ENCODE measurements around the gene MIB1. TPM values are rescaled to one million over a fixed set of nuclear protein-coding genes. Genes with fewer than 3 reads are reported as not detected.

MIB1 gene
- total RNA-seq, 1 donor from 2014 or later, result 31.3 TPM

DNA sequence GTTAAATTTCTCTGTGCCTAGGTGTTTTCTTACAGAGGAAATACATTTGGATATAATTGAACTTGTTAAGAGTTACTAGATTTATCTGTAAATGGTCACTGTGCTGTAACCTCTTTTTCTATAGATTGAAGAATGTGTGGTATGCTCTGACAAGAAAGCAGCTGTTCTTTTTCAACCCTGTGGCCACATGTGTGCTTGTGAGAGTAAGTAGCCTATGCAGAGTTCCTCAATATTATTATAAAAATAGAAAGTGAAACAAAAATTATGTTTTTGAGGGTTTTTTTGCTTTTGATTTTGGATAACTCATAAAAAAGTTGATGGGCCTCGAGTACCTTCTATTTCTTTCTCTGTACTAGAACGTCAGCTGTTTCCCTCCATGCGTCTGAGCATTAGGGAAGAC lies 112.4 kb downstream of the MIB1 start:
- H3K4me1 ChIP-seq, result peaks cover 7% of the 10 kb centered on the region
- intact Hi-C loops (cut with DNase I), result no loop called here
- H3K27me3 ChIP-seq, result no peaks in the 10 kb centered on the region
- peaks cover 32% of the 10 kb centered on the region for H3K36me3 ChIP-seq
- ATAC-seq, result no peak
- no peak overlapping the region for H3K27ac ChIP-seq
- no peak for DNase-seq
- TF ChIP-seq, protein P1, sequence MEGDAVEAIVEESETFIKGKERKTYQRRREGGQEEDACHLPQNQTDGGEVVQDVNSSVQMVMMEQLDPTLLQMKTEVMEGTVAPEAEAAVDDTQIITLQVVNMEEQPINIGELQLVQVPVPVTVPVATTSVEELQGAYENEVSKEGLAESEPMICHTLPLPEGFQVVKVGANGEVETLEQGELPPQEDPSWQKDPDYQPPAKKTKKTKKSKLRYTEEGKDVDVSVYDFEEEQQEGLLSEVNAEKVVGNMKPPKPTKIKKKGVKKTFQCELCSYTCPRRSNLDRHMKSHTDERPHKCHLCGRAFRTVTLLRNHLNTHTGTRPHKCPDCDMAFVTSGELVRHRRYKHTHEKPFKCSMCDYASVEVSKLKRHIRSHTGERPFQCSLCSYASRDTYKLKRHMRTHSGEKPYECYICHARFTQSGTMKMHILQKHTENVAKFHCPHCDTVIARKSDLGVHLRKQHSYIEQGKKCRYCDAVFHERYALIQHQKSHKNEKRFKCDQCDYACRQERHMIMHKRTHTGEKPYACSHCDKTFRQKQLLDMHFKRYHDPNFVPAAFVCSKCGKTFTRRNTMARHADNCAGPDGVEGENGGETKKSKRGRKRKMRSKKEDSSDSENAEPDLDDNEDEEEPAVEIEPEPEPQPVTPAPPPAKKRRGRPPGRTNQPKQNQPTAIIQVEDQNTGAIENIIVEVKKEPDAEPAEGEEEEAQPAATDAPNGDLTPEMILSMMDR (IDR thresholded peaks at IDR 0.05), result no peak
- H3K9me3 ChIP-seq, result no peaks in the 10 kb centered on the region
- no peak overlapping the region for H3K4me3 ChIP-seq

DNA sequence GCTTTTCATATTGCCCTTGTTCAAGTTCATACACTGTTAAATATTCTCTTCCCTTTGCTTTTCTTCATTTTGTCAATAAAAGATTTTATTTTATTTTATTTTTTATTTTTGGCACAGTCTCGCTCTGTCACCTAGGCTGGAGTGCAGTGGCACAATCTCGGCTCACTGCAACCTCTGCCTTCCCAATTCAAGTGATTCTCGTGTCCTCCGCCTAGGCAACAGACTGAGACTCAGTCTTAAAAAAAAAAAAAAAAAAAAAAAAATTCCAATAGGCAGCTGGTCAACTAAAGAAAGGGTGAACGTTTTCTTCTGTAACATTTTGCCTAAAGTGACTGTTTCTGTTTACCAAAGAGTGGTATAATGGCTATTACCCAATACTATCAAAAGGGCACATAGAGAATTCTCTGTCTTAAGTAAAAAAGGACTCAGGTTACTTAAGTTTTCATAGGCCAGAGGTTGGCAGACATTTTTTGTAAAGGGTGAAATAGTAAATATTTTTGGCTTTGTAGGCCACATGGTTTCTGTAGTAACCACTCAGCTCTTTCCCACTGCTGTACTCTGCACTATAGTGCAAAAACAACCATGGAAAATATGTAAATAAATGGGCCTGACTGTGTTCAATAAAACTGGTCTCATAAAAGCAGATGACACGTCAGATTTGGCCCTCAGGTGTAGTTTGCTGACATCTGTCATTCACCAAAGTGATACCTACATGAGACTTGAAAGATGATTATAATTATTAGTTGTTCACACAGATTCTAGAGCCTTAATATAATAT lies 113.4 kb downstream of the MIB1 start:
- TF ChIP-seq, protein P1 (IDR thresholded peaks at IDR 0.05), result no peak
- no peak overlapping the region for H3K27ac ChIP-seq
- intact Hi-C loops (cut with DNase I), result no loop called here
- no peaks in the 10 kb centered on the region for H3K27me3 ChIP-seq
- no peak overlapping the region for H3K4me3 ChIP-seq
- DNase-seq, result no peak
- peaks cover 7% of the 10 kb centered on the region for H3K4me1 ChIP-seq
- ATAC-seq, result no peak
- H3K9me3 ChIP-seq, result no peaks in the 10 kb centered on the region
- H3K36me3 ChIP-seq, result peaks cover 34% of the 10 kb centered on the region

DNA sequence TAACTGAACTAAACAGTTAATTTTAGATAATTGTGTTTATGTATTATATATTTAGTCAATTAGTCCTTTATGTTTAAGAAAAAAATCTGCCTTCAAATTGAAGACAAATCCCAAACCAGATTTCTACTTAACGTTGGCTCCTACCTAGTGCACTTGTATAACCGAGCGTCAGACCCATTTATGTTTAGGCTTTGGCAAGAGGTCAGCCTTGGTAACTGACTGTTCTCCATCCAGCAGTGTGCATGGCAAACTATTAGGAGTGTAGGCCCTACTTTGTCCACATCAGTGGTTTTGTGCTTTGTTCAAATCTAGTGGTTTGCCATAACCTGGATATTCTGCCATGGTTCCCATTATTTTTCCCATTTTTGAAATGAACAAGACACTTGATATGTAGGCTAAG lies 114.8 kb downstream of the MIB1 start:
- Histone ChIP-seq H3K4me1 (peaks cover 7% of the 10 kb centered on the region), H3K36me3 (peaks cover 42% of the 10 kb centered on the region), H3K4me3 (no peak overlapping the region), H3K27me3 (no peaks in the 10 kb centered on the region), H3K27ac (no peak overlapping the region), H3K9me3 (no peaks in the 10 kb centered on the region)
- TF ChIP-seq, protein P1 (IDR thresholded peaks at IDR 0.05), result no peak
- intact Hi-C loops (cut with DNase I), result no loop called here
- ATAC-seq (no peak), DNase-seq (no peak)

DNA sequence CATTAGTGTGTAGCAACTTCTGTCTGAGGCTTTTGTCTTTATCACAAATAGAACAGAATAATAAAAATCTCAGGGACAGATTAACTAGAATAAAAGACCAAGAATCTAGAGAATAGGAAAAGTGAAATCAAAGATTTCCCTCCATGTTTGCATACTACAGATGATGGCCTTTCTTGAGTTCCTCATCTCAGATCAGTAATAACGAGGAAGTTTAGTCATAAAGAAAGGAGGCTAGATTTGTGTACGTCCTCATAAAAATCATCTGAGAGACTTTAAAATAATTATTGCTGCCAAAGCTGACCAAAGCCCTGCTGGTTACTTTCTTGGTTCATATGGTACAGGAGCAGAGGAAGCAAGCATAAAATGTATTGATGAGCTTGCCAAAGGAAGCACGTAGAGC lies 117.3 kb downstream of the MIB1 start:
- no peak overlapping the region for H3K27ac ChIP-seq
- intact Hi-C loops (cut with DNase I), result no loop called here
- no peak overlapping the region for H3K4me3 ChIP-seq
- H3K36me3 ChIP-seq, result peaks cover 55% of the 10 kb centered on the region
- H3K27me3 ChIP-seq, result no peaks in the 10 kb centered on the region
- H3K4me1 ChIP-seq, result peaks cover 7% of the 10 kb centered on the region
- no peaks in the 10 kb centered on the region for H3K9me3 ChIP-seq
- TF ChIP-seq, protein P1 (IDR thresholded peaks at IDR 0.05), result no peak
- DNase-seq, result no peak
- ATAC-seq, result no peak

DNA sequence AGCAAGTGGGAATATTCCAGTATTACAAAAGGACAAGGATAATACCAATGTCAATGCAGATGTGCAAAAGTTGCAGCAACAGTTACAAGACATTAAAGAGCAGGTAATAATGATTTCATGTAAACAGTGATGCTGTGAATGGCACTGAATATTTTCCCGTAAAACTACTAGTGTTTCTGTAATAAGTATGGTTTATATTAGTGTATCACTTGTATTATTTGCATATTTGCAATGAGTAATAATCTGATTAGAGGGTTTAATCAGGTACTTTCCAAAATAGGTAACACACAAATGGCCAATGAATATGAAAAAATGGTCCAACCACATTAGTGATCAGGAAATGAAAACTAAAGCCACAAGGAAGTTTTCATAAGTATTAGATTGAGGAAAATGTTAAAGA lies 118.0 kb downstream of the MIB1 start:
- H3K27me3 ChIP-seq, result no peaks in the 10 kb centered on the region
- no peak for DNase-seq
- peaks cover under 1% of the 10 kb centered on the region for H3K4me1 ChIP-seq
- TF ChIP-seq, protein P1 (IDR thresholded peaks at IDR 0.05), result no peak
- H3K27ac ChIP-seq, result no peak overlapping the region
- H3K36me3 ChIP-seq, result peaks cover 61% of the 10 kb centered on the region
- H3K4me3 ChIP-seq, result no peak overlapping the region
- H3K9me3 ChIP-seq, result no peaks in the 10 kb centered on the region
- ATAC-seq, result no peak
- intact Hi-C loops (cut with DNase I), result no loop called here

All from upper lobe of right lung (tissue), 1 donor.